Skeletal muscle satellite cell (primary cell): ENCODE data around the gene GDF2.

Source experiments
- H3K27me3 ChIP-seq: 2 replicates; pipeline ENCODE4 v1.7.0; 2013; ENCODE audit warnings: low read length; ENCODE audit not compliant: control insufficient read depth, insufficient read depth
- H3K36me3 ChIP-seq: 2 replicates; pipeline ENCODE4 v1.7.0; 2013; ENCODE audit warnings: mild to moderate bottlenecking, control low read depth, low read length; ENCODE audit not compliant: insufficient read depth
- H3K4me1 ChIP-seq: 2 replicates; pipeline ENCODE4 v1.7.0; 2013; ENCODE audit warnings: low read length; ENCODE audit not compliant: control insufficient read depth, insufficient read depth
- H3K4me2 ChIP-seq: 2 replicates; pipeline ENCODE4 v1.7.0; 2013; ENCODE audit warnings: mild to moderate bottlenecking, low read length
- H3K4me3 ChIP-seq: 2 replicates; pipeline ENCODE4 v1.7.0; 2013; ENCODE audit warnings: low read length
- H3K9ac ChIP-seq: 2 replicates; pipeline ENCODE4 v1.7.0; 2013; ENCODE audit warnings: mild to moderate bottlenecking, low read depth, low read length, moderate library complexity
- H3K9me3 ChIP-seq: replicated peaks from 2 replicates; pipeline ENCODE4 v1.7.0; 2013; ENCODE audit warnings: mild to moderate bottlenecking, control low read depth, low read length

The GDF2 gene

GRCh38 chr10:47368431-47369180, 46.4 kb downstream of the GDF2 start:
- Histone ChIP-seq H3K4me3 (no peak overlapping the region), H3K9me3 (no peaks in the 10 kb centered on the region), H3K27me3 (peaks cover 47% of the 10 kb centered on the region), H3K4me1 (no peaks in the 10 kb centered on the region), H3K9ac (no peak overlapping the region), H3K4me2 (no peak overlapping the region), H3K36me3 (no peaks in the 10 kb centered on the region)

DNA sequence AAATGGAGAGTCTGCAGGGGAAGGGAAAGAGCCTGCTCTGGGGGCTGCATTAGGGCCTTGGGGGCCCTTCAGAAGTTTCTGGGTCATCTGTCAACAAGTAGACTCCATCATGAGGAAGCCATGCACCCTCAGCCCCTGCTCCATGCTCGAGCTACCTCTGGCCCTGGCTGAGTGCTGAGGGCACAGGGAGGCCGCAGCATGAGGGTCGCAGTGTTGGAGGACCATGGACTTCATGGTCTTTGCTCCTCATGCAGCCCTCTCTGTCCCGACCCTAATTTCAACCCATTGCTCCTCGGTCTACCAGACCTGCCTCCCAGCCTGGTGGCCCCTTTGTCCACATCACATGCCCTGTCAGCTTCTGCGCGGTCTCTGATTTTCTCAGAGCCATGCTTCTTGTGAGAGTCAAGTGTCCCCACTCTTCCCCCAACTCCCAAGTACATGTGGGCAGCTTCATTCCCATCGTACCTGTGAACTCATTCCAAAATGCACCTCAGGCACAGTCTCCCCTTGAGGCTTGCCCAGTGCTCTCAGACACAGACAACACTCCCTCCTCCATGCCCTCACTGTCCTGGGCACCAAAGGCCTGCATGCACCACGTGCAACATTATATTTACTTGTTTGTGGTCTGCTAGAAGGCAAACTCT, 47.1 kb downstream of the GDF2 start:
- Histone ChIP-seq H3K9me3 (no peaks in the 10 kb centered on the region), H3K4me2 (no peak overlapping the region), H3K27me3 (peaks cover 48% of the 10 kb centered on the region), H3K4me1 (no peaks in the 10 kb centered on the region), H3K36me3 (no peaks in the 10 kb centered on the region), H3K4me3 (no peak overlapping the region), H3K9ac (no peak overlapping the region)

- Histone ChIP-seq H3K9me3 (no peaks in the 10 kb centered on the region), H3K4me3 (no peak overlapping the region), H3K36me3 (no peaks in the 10 kb centered on the region), H3K4me1 (no peaks in the 10 kb centered on the region), H3K27me3 (peaks cover 46% of the 10 kb centered on the region), H3K4me2 (no peak overlapping the region), H3K9ac (no peak overlapping the region)
These were observed 47.9 kb downstream of the GDF2 start for GRCh38 chr10:47370015-47370767.

DNA sequence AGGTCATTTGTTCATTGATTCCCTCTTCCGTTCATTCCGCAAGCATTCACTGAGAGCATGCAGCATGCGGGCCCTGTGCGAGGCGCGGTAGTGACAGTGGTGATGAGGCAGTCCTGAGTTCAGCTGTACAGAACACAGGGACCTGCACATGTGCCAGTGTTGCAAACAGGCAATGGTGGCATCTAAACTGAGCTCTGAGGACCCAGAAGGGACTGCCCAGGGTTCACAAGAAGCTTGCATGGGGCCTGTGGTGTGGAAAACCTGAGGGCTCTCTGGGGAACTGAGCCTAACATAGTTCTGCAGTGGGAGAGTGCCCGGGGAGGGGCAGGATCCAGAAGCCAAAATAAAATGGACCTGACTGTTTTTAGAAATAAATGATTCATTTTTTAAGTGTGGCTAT, 48.6 kb downstream of the GDF2 start:
- Histone ChIP-seq H3K27me3 (peaks cover 43% of the 10 kb centered on the region), H3K36me3 (no peaks in the 10 kb centered on the region), H3K4me3 (no peak overlapping the region), H3K9me3 (no peaks in the 10 kb centered on the region), H3K4me1 (no peaks in the 10 kb centered on the region), H3K9ac (no peak overlapping the region), H3K4me2 (no peak overlapping the region)

DNA sequence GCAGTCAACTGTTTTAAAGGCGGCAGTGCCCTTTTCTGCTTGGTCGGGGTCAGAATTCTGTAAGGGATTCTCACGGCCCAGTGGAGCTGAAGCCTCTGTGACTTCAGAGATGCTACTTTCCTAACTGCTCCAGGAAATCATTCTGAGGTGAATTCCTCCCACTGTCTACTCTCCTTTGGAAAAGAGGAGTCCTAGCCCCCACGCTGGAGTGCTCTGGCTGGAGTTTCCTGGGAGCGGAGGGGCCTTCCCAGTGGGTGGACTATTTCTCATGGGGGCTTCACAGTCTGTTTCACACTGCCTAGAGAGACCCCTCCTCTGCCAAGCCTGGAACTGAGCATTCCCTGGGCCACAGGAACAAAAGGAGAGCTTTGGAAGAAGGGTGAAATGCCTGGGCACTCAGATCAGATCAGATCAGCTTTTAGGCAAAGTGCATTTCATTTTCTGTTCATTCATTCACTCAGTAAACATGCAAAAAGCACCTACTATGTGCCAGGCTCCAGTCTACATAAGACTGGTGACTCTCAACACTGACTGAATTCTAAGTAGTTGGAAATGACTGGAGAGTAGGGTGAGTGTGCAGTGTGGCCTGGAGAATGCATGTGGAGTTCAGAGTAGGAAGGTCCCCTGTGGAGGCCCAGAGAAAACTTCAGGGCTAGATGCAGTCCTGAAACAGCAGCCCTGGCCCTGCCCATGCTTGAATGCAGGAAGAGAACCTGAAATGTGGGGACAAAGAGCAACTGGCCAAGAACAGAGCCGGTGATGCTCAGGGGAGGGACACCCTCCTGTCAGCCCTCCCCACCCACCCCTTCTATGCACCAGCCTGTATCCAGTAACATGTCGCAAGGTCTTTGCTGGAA, 49.6 kb downstream of the GDF2 start:
- no peak overlapping the region for H3K4me3 ChIP-seq
- no peak overlapping the region for H3K4me2 ChIP-seq
- H3K27me3 ChIP-seq: peaks cover 44% of the 10 kb centered on the region
- no peaks in the 10 kb centered on the region for H3K9me3 ChIP-seq
- no peaks in the 10 kb centered on the region for H3K36me3 ChIP-seq
- no peak overlapping the region for H3K9ac ChIP-seq
- H3K4me1 ChIP-seq: no peaks in the 10 kb centered on the region

GRCh38 chr10:47372726-47373125, 50.5 kb downstream of the GDF2 start:
- Histone ChIP-seq H3K4me1 (no peaks in the 10 kb centered on the region), H3K36me3 (no peaks in the 10 kb centered on the region), H3K27me3 (peaks cover 45% of the 10 kb centered on the region), H3K4me3 (no peak overlapping the region), H3K9ac (no peak overlapping the region), H3K4me2 (no peak overlapping the region), H3K9me3 (no peaks in the 10 kb centered on the region)

DNA sequence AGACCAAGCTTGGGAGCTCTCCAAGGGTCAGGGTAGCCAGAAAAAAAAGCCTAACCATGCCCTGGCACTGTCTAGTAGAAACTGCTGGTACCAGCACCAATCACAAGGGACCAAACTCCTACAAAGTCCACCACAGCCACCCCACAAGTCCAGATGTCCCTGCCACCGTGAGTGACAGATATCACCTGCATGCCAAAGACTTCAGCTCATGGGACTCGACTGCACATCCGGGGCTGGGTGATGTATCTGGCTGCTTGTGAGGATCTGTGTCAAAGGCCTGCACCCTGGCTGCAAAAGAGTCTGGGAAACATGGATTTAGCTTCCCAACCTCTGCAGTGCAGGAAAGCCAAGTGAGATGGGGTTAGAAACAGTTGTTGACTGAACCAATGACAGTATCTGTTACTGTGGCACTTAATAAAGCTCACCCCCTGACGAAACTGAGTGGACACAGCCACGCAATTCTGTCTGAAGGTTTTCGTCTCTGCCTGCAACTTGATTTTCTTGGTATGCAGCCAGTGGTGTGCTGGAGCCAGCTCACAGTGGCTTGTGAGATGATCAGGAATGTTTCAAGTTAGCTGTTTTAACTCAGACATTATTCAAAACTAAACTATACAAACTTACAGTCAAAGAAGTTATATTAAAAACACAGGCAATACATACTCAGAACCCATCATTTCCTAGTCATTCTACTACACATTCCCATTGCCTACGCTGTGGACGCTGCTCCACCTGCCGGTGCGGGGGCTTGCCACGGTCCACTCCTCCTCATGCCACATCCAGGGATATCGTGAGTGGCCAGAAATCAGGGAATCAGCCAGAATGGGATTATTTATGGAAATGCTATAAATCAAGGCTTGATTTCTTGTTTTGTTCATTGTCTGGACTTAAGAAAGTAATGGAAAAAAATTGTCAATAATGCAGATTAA, 52.6 kb downstream of the GDF2 start:
- Histone ChIP-seq H3K36me3 (no peaks in the 10 kb centered on the region), H3K9ac (no peak overlapping the region), H3K4me2 (no peak overlapping the region), H3K4me3 (no peak overlapping the region), H3K4me1 (no peaks in the 10 kb centered on the region), H3K9me3 (no peaks in the 10 kb centered on the region), H3K27me3 (peaks cover 66% of the 10 kb centered on the region)

GRCh38 chr10:47376522-47377220, 54.4 kb downstream of the GDF2 start:
- peaks cover 83% of the 10 kb centered on the region for H3K27me3 ChIP-seq
- no peak overlapping the region for H3K4me2 ChIP-seq
- no peak overlapping the region for H3K4me3 ChIP-seq
- H3K9ac ChIP-seq: no peak overlapping the region
- H3K36me3 ChIP-seq: no peaks in the 10 kb centered on the region
- no peaks in the 10 kb centered on the region for H3K9me3 ChIP-seq
- H3K4me1 ChIP-seq: no peaks in the 10 kb centered on the region
